ENCODE results near the gene CALML5.

CALML5 gene

GRCh38 chr10:5450605-5451384, 48.6 kb downstream of the CALML5 start:
- intact Hi-C loops (cut with DNase I) = no loop called here
- no peak for DNase-seq

- intact Hi-C loops (cut with DNase I) = loop anchor here (10.0 kb wide), 1 partner anchor 425 kb away; no protein-coding TSS in a partner anchor
- no peak for DNase-seq
These were observed 49.5 kb downstream of the CALML5 start for GRCh38 chr10:5449823-5450222.

DNA sequence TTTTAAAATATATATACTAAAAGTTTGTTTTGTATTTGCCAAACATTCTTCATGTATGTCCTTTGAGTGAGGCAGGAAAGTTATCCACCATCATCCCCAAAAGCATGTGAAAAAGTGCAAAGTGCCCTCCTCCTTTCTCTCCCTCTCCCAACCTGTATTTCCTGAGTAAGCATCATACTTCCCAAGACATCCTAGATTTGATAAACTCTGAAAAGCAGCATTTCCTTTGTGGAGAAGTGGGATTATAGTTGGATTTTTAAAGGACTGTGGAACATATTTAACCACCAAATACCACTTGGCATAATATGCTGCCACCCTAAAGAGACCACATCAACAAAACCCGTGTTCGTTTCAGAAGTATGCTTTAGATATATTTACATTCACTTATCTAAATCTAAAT, 50.1 kb downstream of the CALML5 start:
- DNase-seq = no peak
- intact Hi-C loops (cut with DNase I) = loop anchor here (10.0 kb wide), 1 partner anchor 426 kb away; no protein-coding TSS in a partner anchor

Data from posterior cingulate gyrus (tissue), 11 donors.